Mesenteric fat pad (tissue), 1 donor: ENCODE results near the gene PPFIA2. TPM values are rescaled to one million over a fixed set of nuclear protein-coding genes. Genes with fewer than 3 reads are reported as not detected.
"Not testable (repeated sequence)": the region's sequence is repeated elsewhere in the genome, so short reads cannot be mapped to it uniquely, and the experiment has no call there.

Experiments used
- DNase-seq: peaks from one replicate; pipeline ENCODE4 v3.0.0-alpha.2; 2020; ENCODE audit warnings: low spot score
- total RNA-seq: library from RNA; stranded (reverse); fragmentation: NEBNext Ultra II Directional; extraction: Animal tissue kit (Norgen Biotek cat#: 25700); gene quantifications from one replicate; pipeline ENCODE4 v1.2.1, GENCODE V29; 2021
- donor health status: DM: yes; HTN: yes; CAD: no.

PPFIA2 gene
- total RNA-seq, 1 donor from 2014 or later = 2.7 TPM

DNA sequence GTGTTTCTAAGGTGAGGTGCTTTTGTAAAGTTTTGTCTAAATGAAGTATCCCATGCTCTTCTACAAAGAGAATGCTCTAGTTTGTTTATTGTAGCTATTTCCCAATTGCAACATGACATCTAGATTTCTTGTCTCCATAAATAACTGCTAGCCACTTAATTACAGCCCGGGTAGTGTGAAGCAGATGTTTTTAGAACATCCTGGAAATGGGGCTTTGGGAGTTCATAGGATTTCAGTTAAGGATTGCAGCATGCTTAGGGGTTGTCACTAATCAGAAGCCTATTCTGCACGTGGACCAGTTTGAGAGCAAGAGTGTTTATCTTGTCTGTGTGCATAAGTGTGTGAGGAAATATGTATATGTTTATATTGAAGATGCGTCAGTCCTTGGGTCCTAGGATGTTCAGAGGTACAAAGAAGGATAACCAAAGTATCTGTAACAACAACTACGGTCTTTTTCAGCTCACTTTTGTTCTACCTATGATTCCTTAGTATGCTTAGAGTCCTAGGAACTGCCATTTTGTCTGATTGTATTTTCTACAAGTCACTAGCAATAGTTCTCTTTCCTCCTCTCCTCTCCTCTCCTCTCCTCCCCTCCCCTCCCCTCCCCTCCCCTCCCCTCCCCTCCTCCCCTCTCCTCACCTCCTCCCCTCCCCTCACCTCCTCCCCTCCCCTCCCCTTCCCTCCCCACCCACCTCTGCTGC is 546.0 kb downstream of the PPFIA2 start:
- DNase-seq = no peak

GRCh38 chr12:81211306-81211705 is 547.8 kb downstream of the PPFIA2 start:
- no peak for DNase-seq

DNA sequence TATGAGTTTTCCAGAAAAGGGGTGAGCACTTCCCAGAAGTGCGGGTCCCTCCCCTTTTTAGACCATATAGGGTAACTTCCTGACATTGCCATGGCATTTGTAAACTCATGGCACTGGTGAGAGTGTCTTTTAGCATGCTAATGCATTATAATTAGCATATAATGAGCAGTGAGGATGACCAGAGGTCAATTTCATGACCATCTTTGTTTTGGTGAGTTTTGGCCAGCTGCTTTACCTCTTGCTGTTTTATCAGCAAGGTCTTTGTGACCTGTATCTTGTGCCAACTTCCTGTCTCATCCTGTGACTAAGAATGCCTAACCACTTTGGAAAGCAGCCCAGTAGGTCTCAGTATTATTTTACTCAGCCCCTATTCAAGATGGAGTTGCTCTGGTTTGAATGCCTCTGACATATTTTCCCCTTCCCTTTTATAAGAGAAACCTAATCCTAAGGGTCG is 549.4 kb downstream of the PPFIA2 start:
- not testable (repeated sequence) for DNase-seq

DNA sequence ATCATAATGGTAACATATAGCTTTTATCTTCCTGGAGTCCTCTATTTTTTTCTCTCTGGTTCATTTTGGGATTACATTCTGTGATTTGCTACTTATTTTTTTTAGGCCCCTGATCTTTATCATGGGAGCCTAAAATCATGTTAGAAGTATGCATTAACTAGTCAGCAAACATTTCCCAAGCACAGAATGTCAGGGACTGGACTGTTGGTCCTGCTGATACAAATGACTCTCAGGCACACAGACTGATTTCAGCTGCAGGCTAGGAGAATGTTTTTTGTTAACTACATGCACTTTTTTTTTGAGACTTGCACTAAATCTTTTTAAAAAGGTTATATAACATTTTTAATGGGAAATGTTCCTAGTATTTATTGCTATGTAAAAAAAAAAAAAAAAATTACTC is 550.1 kb downstream of the PPFIA2 start:
- DNase-seq = no peak

DNA sequence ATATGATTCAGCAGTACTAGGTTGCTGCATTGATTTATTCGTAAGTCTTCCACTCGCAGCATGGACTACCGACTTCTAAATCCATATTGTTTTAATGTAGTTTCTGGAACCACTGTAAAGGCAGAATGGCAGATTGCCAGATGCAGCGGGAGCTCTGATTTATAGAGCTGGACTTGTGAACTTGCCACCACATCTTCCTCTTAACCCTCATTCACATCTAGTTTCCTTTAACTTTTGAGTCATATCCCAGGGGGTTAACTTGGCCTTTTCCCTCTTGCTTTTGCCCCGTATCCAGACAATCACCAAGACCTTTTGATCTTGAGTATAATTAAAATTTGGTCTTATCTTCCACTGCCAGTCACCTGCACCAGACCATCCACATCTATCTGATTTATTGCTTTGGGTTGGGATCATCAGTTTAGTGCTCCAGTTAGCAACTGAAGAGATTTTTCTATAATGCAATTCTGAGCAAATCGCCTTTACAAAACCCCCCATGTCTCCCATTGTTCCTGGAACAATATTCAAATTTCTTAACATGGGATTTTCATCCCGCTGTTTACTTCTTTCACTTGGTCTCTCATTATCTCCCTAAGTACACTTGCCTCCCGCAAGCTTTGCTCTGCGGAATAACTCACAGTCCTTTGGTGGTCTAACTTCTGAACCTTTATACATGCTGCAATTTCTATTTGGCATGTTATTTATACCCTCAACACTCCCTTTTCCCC is 550.8 kb downstream of the PPFIA2 start:
- no peak for DNase-seq
